Erythroblast (primary cell): ENCODE data around the gene PRPF6.

Source experiments
- GATA1 ChIP-seq: IDR thresholded peaks from 2 replicates; pipeline ENCODE4 v1.6.1; 2011; ENCODE audit warnings: low read depth, mild to moderate bottlenecking, control low read depth, low read length, moderate library complexity
- POLR2A ChIP-seq: IDR thresholded peaks from 2 replicates; pipeline ENCODE4 v1.6.1; 2011; ENCODE audit warnings: mild to moderate bottlenecking, low read length

DNA sequence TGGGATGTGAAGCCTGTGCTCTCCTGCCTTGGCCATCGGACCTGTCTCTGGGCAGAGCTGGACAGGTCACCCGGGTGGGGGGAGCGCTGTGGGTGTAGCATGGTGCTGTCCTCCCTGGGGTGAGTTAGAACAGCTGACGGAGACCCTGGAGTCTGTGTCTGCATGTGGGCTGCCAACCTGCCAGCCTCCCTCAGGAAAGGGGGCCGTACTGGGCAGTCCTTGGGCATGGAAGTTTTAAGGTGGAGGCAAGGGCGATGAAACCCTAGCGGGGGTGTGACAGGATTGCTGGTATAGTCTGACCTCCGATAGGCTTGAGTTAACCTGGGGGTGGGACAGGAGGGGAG is 66.1 kb downstream of the PRPF6 start:
- TF ChIP-seq POLR2A (no peak), GATA1 (no peak)
